ENCODE data around the gene PLB1.
A peak's percentile ranks its signal among the peaks of the same experiment; 100 is the strongest.

PLB1 gene

DNA sequence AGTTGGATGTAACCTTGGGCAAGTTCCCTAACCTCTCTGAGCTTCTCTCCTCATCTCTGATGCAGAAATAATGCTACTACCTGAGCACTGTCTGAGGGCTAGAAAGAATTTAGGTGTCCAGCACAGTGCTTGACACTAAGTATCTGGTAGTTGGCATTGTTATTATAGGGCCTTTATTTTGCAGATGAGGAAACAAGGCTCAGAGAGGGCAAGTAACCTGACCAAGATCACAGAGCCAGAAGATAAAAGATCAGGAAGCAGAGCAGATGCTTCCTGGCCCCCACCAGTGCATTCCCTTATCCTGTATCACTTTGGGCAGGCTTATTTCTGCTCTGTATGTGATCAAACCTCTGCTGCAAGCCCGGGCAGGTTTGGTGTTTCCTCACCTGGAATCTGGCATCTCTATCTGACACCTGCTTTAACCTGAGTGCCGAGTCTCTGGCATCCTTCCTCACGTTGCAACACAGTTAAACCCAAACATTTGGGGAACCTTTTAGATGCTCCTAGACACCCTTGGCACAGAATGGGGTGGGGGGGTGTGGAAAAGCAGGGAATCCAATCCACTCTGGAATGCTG is 69.9 kb downstream of the PLB1 start:
- DNase-seq (ENCODE audit: low read depth) = no peak

DNA sequence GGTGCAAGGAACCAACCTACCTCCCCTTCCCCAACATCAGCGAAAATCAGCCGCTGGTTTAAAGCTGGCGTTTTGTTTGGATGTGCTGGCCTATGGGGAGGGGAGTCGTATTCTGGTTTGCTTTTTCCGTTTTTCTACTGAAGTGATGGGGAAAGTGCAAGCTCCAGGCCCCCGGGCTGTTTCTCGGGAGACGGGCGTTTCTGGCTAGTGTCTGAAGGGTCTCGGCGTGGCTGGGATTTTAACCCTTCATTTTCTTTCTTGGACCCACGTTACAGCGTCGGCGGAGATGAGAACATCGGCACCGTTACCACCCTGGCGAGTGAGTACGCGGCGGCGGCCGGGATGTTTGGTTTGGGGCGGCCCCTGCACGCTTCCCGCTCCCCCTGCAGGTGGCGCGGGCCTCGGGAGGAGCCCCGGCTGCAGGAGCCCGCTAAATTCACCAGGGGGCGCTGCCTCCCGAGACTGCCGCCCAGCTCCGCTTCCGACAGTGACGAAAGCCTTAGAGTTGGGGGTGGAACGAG is 70.7 kb downstream of the PLB1 start:
- DNase-seq (ENCODE audit: low read depth) = peak; percentile 88

DNA sequence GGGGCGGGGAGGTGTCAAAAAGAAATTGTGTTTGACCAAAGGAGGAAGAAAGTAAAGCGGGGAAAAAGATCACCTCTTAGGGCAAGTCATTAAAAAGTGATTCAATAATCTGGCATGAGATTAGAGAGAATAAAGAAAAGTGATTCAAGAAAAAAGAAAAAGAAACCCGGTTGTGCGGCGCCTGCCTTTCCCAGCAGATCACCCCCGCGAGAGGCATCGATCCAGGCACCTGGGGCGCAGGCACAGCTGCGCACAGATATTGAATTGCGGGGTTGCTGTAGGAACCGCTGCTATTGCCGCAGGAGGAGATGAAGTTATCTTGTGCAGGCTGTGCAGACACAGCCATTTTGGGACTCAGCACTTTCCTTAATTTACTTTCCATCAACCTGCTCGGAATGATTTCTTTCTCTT is 71.2 kb downstream of the PLB1 start:
- no peak for DNase-seq (ENCODE audit: low read depth)

DNA sequence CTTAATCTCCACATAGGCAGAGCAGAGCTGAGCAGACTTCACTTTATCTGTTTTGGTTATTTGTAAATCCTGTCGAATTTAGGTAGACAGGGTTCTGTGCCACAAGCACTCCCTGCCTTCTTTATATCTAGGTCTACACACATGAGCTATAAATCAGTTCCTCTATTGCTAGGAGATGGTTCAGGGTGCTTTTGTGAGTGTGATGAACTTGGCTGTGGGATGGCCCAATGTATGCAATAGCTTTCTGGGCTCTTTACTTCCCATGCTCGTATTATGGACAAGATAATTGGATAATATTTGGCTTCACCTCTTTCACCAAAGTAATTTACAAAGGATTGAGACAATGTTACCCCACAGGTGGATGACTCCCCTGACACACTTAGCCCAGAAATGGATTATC is 72.2 kb downstream of the PLB1 start:
- no peak for DNase-seq (ENCODE audit: low read depth)

DNA sequence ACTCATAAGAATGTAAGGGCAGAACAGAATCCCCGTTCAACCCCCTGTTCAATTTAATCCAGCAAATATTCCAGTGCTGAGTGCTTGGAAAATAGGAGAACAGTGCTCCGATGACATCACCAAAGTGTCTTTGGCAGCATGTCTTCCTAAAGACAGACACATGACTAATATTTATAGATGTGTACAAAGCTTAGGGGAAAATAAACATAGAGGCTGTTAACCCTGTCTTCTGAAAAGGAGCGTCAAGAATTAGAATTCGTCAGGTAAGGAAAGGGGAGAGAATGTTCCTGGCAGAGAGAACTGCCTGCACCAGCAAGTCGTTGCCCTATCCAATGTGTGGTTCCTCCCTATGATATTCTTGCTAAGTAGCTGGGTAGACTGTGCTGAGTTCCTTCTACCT is 72.7 kb downstream of the PLB1 start:
- no peak for DNase-seq (ENCODE audit: low read depth)

DNA sequence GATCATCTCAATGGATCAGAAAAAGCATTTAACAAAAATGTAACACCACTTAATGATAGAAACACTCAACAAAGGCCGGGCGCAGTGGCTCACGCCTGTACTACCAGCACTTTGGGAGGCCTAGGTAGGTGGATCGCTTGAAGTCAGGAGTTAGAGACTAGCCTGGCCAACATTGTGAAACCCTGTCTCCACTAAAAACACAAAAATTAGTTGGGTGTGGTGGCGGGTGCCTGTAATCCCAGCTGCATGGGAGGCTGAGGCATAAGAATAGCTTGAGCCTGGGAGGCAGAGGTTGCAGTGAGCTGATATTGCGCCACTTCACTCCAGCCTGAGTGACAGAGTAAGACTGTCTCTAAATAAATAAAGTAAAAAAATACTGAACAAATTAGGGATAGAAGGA is 74.6 kb downstream of the PLB1 start:
- no peak for DNase-seq (ENCODE audit: low read depth)

DNA sequence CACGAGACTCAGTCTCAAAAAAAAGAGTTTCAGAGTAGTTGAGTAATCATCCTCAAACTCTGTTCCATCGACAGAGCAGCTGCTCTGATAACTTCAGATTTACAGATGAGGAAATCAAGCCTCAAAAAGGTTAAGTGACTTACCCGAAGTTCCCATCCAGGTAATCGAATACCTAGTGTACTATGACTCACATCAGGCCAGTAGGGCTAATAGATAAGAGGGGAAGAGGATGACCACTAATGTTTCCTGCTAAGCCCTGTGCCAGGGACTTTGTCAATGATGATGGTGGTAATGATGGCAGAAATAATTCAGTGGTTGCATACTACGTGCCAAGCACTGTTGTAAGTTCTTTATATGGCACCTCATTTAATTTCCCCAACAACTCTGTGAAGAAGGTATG is 80.9 kb downstream of the PLB1 start:
- DNase-seq (ENCODE audit: low read depth) = no peak

GRCh38 chr2:28577791-28578680 is 82.2 kb downstream of the PLB1 start:
- DNase-seq (ENCODE audit: low read depth) = no peak

DNA sequence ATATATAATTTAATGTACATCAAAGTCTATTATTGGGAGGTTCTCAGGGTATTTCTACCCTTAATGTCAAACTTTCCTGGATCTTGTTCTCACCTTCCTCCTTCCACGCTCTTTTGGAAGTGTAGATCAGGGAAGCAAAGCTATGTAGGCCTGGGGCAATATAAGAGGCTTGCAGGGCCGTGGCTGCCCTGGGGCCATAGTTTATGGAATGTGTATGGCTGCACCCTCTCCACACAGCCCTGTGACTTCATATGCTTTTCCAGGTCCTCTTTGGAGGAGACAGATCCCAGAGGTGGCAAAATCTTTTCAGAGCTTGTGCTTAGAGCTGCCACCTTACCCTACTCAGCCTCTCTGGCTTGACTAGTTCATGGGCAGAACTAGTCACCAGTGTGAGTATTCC is 82.9 kb downstream of the PLB1 start:
- no peak for DNase-seq (ENCODE audit: low read depth)

- no peak for DNase-seq (ENCODE audit: low read depth)
Measured at GRCh38 chr2:28579606-28580005, 83.7 kb downstream of the PLB1 start.

GRCh38 chr2:28580078-28580477 is 84.2 kb downstream of the PLB1 start:
- DNase-seq (ENCODE audit: low read depth) = no peak

- DNase-seq (ENCODE audit: low read depth) = no peak
Measured at GRCh38 chr2:28581312-28581711, 85.5 kb downstream of the PLB1 start.

DNA sequence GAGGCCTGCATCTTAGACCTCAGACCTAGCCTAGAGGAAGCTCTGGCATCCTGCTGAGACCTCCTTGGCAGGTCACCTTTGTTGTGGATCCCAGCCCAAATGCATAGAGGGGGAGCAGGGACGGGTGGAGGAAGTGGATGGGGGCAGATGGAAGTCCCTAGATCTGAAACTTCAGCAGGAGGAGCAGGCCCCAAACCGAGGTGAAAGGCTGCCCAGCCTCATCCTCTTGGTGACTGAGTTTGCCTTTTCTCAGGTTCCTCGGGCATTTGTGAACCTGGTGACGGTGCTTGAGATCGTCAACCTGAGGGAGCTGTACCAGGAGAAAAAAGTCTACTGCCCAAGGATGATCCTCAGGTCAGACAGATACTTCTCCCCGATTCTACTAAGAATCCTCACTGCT is 86.3 kb downstream of the PLB1 start:
- DNase-seq (ENCODE audit: low read depth) = no peak

DNA sequence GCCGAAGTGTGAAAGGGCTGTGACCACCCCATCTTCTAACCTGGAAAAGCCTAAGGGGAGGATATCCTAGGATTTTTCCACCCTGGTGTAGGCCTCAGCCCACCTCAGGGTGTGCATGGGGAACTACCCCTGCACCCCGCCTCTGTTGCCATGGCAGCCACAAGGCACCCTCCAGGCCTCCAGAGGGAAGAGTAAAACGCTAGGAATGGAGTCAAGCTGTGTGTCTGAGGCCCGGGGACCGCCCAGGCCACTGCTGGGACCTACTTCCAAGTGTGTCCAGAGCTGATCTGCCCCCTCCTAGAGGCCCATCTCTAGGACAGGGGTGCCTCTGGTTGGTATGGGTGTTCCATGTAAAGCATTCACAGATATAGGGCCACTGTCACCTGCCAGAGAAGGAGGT is 86.7 kb downstream of the PLB1 start:
- DNase-seq (ENCODE audit: low read depth) = no peak

GRCh38 chr2:28583899-28584553 is 88.2 kb downstream of the PLB1 start:
- DNase-seq (ENCODE audit: low read depth) = peak; percentile 77

DNA sequence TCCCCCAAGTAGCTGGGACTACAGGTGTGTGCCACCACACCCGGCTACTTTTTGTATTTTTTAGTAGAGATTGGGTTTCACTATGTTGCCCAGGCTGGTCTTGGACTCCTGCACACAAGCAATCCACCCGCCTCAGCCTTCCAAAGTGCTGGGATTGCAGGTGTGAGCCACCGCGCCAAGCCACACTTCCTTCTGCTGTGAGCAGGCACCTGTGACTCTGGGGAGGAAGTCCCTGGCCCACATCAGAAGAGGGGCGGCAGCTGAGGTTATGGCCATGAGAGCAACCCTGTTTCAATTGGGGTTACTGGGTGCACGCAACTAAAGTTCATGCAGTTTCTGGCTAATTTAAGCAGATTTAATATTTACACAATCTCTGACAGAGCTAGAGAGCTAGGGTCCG is 91.0 kb downstream of the PLB1 start:
- DNase-seq (ENCODE audit: low read depth) = no peak

GRCh38 chr2:28587526-28588291 is 91.8 kb downstream of the PLB1 start:
- DNase-seq (ENCODE audit: low read depth) = no peak

- DNase-seq (ENCODE audit: low read depth) = no peak
Measured at GRCh38 chr2:28588292-28588670, 92.4 kb downstream of the PLB1 start.

GRCh38 chr2:28589746-28590463 is 94.0 kb downstream of the PLB1 start:
- DNase-seq (ENCODE audit: low read depth) = no peak

GRCh38 chr2:28590496-28591301 is 94.8 kb downstream of the PLB1 start:
- DNase-seq (ENCODE audit: low read depth) = no peak
